ENCODE measurements around the gene WNT7B.
A peak's percentile ranks its signal among the peaks of the same experiment; 100 is the strongest.

The WNT7B gene

GRCh38 chr22:46023558-46023981, 46.6 kb upstream of the WNT7B start:
- Histone ChIP-seq H3K4me1 (ENCODE audit: insufficient read depth, poor library complexity, severe bottlenecking) (peaks cover 19% of the 10 kb centered on the region), H3K4me3 (ENCODE audit: severe bottlenecking) (no peak overlapping the region), H3K9me3 (ENCODE audit: severe bottlenecking) (no peaks in the 10 kb centered on the region), H3K27me3 (ENCODE audit: insufficient read depth, poor library complexity, severe bottlenecking) (no peaks in the 10 kb centered on the region), H3K36me3 (ENCODE audit: low read depth) (no peaks in the 10 kb centered on the region), H3K27ac (ENCODE audit: poor library complexity, severe bottlenecking) (peak overlapping the region; percentile 5)
- peak; percentile 61 for DNase-seq (ENCODE audit: low spot score)
- no peak for TF ChIP-seq CTCF (IDR thresholded peaks at IDR 0.05; ENCODE audit: poor library complexity, severe bottlenecking)
- peak; percentile 50; the same call in 1 of the 3 replicates for ATAC-seq (ENCODE audit: low read depth)

GRCh38 chr22:46022881-46023512, 46.0 kb upstream of the WNT7B start:
- H3K4me3 ChIP-seq (ENCODE audit: severe bottlenecking), result no peak overlapping the region
- H3K27ac ChIP-seq (ENCODE audit: poor library complexity, severe bottlenecking), result peak overlapping the region; percentile 5
- peaks cover 21% of the 10 kb centered on the region for H3K4me1 ChIP-seq (ENCODE audit: insufficient read depth, poor library complexity, severe bottlenecking)
- no peaks in the 10 kb centered on the region for H3K36me3 ChIP-seq (ENCODE audit: low read depth)
- ATAC-seq (ENCODE audit: low read depth) (no peak), DNase-seq (ENCODE audit: low spot score) (no peak)
- no peaks in the 10 kb centered on the region for H3K9me3 ChIP-seq (ENCODE audit: severe bottlenecking)
- TF ChIP-seq CTCF (IDR thresholded peaks at IDR 0.05; ENCODE audit: poor library complexity, severe bottlenecking), result no peak
- no peaks in the 10 kb centered on the region for H3K27me3 ChIP-seq (ENCODE audit: insufficient read depth, poor library complexity, severe bottlenecking)

GRCh38 chr22:46021577-46021976, 44.6 kb upstream of the WNT7B start:
- peaks cover 17% of the 10 kb centered on the region for H3K4me1 ChIP-seq (ENCODE audit: insufficient read depth, poor library complexity, severe bottlenecking)
- TF ChIP-seq CTCF (IDR thresholded peaks at IDR 0.05; ENCODE audit: poor library complexity, severe bottlenecking), result no peak
- H3K27me3 ChIP-seq (ENCODE audit: insufficient read depth, poor library complexity, severe bottlenecking), result no peaks in the 10 kb centered on the region
- H3K27ac ChIP-seq (ENCODE audit: poor library complexity, severe bottlenecking), result no peak overlapping the region
- peak; percentile 22 for DNase-seq (ENCODE audit: low spot score)
- no peak for ATAC-seq (ENCODE audit: low read depth)
- no peaks in the 10 kb centered on the region for H3K9me3 ChIP-seq (ENCODE audit: severe bottlenecking)
- no peak overlapping the region for H3K4me3 ChIP-seq (ENCODE audit: severe bottlenecking)
- H3K36me3 ChIP-seq (ENCODE audit: low read depth), result no peaks in the 10 kb centered on the region

- H3K9me3 ChIP-seq (ENCODE audit: severe bottlenecking), result no peaks in the 10 kb centered on the region
- peak overlapping the region; percentile 50 for H3K27ac ChIP-seq (ENCODE audit: poor library complexity, severe bottlenecking)
- no peak for ATAC-seq (ENCODE audit: low read depth)
- DNase-seq (ENCODE audit: low spot score), result no peak
- no peaks in the 10 kb centered on the region for H3K27me3 ChIP-seq (ENCODE audit: insufficient read depth, poor library complexity, severe bottlenecking)
- H3K4me1 ChIP-seq (ENCODE audit: insufficient read depth, poor library complexity, severe bottlenecking), result peaks cover 21% of the 10 kb centered on the region
- no peaks in the 10 kb centered on the region for H3K36me3 ChIP-seq (ENCODE audit: low read depth)
- no peak overlapping the region for H3K4me3 ChIP-seq (ENCODE audit: severe bottlenecking)
- TF ChIP-seq CTCF (IDR thresholded peaks at IDR 0.05; ENCODE audit: poor library complexity, severe bottlenecking), result no peak
These were observed 42.4 kb upstream of the WNT7B start for GRCh38 chr22:46019351-46019750.

GRCh38 chr22:46018859-46019258, 41.9 kb upstream of the WNT7B start:
- Histone ChIP-seq H3K4me1 (ENCODE audit: insufficient read depth, poor library complexity, severe bottlenecking) (peaks cover 21% of the 10 kb centered on the region), H3K36me3 (ENCODE audit: low read depth) (no peaks in the 10 kb centered on the region), H3K27ac (ENCODE audit: poor library complexity, severe bottlenecking) (peak overlapping the region; percentile 50), H3K9me3 (ENCODE audit: severe bottlenecking) (no peaks in the 10 kb centered on the region), H3K27me3 (ENCODE audit: insufficient read depth, poor library complexity, severe bottlenecking) (no peaks in the 10 kb centered on the region), H3K4me3 (ENCODE audit: severe bottlenecking) (no peak overlapping the region)
- TF ChIP-seq CTCF (IDR thresholded peaks at IDR 0.05; ENCODE audit: poor library complexity, severe bottlenecking), result no peak
- ATAC-seq (ENCODE audit: low read depth), result no peak; the same call in 2 of the 3 replicates
- no peak for DNase-seq (ENCODE audit: low spot score)
